RPMI7951 (cell line): ENCODE data around the gene DIP2C. TPM values are rescaled to one million over a fixed set of nuclear protein-coding genes. Genes with fewer than 3 reads are reported as not detected.
"Not testable (repeated sequence)": the region's sequence is repeated elsewhere in the genome, so short reads cannot be mapped to it uniquely, and the experiment has no call there.

Source experiments
- DNase-seq: peaks from one replicate; pipeline ENCODE4 v3.0.0-alpha.2; 2012; ENCODE audit warnings: low read depth
- total RNA-seq: library from RNA; depleted of rRNA; stranded (reverse); fragments of >200 nt; shearing (Covaris generic); gene quantifications from 2 replicates; pipeline ENCODE4 v1.2.3, GENCODE V29; 2014

The DIP2C gene
- total RNA-seq, 1 experiment from 2014 or later: 7.0 TPM

DNA sequence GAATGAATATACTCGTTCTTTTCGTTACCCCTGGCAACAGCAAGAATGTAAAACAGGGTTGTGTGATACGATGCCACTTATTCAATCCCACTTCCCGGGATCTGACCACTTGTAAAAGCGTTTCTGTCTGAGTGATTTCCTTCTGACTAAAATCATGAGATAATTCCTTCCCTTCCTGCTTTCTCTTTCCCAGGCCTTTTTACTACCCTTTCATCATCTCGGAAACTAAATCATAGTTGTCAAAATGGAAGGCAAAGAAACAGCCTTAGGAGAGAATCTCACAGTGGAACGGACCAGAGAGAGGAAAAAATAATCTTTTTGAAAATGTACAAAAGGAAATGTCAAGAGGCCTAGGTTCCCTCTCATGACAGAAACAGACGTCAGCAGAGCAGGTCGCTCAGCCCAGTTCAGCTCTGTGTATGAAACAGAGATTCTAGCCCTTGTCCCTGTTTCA is 29.8 kb downstream of the DIP2C start:
- DNase-seq: peak; percentile 66

DNA sequence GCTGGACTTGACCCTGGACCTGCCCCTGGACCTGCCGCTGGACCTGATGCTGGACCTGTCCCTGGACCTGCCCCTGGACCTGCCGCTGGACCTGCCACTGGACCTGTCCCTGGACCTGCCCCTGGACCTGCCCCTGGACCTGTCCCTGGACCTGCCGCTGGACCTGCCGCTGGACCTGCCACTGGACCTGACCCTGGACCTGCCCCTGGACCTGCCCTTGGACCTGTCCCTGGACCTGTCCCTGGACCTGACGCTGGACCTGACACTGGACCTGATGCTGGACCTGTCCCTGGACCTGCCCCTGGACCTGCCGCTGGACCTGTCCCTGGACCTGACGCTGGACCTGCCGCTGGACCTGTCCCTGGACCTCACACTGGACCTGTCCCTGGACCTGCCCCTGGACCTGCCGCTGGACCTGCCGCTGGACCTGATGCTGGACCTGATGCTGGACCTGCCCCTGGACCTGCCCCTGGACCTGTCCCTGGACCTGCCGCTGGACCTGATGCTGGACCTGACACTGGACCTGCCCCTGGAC is 31.6 kb downstream of the DIP2C start:
- DNase-seq: not testable (repeated sequence)

DNA sequence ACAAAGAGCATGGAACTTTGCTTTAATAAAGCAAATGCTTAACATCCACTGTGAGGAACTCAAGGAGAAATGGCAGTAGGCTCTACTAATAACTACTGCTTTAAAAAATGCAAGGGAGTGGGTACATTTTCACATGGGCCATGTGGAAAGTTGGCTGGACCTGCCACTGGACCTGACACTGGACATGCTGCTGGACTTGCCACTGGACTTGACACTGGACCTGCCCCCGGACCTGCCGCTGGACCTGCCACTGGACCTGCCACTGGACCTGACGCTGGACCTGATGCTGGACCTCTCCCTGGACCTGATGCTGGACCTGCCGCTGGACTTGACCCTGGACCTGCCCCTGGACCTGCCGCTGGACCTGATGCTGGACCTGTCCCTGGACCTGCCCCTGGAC is 32.6 kb downstream of the DIP2C start:
- DNase-seq: no peak

DNA sequence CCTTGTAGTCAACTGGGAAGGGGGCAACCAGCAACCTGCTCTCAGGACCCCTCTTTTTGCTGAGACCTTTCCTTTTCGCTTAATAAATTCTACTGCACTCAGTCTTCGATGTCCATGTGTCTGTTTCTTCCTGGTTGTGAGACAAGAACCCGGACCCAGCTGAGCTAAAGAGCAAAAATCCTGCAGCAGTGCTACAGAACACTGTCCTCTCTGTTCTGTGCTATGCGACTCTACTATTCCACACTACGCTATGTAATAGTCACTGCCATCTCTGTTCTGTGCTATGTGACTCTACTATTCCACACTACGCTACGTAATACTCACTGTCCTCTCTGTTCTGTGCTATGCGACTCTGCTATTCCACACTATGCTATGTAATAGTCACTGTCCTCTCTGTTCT is 34.3 kb downstream of the DIP2C start:
- no peak for DNase-seq

DNA sequence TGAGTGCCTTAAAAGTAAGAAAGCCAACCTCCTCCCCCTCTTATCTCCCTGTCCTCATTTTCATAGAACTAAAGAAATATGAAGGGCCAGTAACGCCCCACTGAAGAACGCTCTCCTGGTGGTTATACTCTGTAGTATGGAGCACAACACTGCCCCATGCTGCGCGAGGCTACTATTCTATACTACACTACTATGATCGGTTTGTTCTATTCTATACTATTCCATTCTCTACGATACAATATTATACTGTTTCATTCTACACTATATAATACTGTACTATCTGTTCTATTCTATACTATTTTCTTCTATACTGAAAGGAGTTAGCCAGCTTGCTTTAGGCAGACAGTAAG is 34.8 kb downstream of the DIP2C start:
- DNase-seq: no peak

DNA sequence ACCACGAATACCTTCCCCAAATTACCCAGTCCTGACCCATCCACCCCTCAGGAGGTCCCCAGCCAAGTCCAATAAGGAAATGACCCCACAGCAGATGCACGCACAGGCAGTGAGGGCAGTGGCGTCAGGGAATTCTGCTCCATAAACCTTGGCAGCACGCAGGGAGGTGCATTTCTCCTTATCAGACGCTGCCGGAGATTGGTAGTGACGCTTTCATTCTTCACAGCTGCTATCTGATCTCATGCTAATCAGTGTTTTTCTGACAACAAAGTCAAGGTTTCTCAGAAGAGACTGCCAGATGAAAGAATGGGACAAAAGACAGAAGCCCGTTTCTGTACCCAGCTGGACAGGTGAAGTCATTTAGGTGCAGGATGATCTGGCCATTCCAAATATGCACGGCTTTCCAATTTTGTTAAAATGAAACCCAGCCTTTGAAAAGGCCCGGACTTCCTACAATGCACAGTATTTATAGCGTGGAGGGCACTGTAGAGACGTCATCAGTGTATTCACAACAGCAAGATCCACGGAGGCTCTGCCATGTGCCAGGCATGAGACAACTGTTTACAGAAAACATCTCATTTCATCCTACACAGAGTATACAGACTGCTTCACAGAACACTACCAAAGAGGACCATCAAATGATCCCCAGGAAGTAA is 35.3 kb downstream of the DIP2C start:
- no peak for DNase-seq

DNA sequence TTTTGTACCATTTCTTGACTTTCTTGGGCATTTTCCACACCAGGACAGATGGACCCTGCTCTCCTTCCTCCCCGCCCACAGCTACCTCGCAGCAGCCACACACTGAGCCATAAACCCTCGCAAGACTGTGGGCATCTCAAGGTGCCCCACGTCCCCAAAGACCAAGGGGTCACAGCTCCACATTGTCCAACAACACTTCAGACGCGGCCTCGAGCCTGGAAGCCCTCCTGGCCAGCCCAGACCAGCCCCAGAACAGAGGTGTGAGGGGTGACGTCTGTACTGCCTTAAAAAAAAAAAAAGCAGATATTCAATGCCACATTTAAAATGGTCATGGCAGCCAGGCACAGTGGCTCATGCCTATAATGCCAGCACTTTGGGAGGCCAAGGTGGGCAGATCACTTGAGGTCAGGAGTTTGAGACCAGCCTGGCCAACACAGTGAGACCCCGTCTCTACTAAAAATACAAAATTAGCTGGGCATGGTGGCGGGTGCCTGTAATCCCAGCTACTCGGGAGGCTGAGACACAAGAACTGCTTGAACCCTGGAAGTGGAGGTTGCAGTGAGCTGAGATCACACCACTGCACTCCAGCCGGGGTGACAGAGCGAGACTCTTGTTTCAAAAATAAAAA is 36.5 kb downstream of the DIP2C start:
- not testable (repeated sequence) for DNase-seq

DNA sequence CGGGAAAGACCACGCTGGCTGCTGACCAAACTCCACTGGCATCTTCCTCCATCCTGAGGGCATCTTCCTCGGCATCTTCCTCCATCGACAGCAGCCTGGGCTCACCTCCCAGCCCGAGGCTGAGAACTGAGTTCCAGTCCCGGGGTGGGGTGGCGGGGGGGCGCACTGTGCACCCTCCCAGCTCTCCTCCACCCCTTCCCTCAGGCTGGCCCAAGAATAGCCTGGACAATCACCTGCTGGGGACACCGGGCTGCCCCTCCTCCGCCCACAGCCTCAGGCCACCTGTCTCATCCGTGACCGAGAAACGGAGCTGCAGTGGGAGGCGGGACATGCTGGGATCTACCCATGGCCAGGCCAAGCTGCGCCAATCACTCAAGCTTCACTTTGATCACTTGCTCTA is 37.2 kb downstream of the DIP2C start:
- no peak for DNase-seq

DNA sequence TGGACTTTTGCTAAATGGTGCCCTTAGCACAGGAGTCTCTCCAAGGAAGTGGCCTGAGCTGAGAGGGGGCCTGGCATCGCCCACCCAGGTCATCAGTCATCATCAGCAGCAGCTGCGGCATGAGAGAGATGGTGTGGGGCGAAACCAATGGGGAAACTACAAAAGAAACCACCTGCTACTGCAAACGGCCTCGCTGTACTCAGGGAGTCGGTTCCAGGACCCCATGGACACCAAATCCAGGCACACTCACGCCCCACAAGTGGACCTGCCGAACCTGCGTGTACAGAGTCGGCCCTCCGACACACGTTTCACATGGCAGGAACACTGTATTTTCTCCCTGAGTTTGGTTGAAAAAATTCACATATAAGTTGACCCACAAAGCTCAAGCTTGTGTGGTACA is 37.8 kb downstream of the DIP2C start:
- DNase-seq: no peak

DNA sequence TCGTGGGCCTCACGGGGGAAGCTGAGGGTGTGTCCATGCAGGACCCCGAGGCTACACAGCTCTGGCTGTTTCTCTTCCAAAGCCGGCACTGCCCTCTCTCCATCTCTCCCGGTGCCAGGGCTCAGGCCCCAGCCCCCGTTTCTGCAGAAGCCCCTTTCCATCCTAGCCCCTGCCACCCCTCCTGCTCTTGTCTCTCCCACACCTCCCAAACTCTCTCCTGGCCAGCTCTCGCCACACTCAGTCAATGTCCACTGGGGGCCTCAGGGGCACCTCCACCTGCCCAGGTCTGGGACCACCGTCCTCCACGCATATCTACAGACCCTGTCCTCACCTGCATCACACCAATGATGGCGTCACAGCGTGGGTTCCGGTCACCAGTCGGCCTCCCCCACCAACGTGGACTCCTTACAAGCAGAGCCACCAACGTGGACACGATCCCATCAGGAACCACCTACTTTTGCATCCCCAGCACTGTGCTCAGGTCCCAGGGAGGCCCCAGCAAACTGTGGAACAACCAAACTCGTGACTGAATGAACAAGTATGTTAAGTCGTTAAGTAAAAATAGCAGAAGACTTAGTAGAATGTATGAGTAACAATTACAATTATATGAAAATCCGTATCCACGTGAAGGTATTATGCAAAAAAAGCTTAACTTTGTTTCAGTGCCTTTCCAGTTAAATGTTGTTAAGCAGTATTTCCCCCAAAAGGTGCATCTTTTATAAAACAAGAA is 38.4 kb downstream of the DIP2C start:
- no peak for DNase-seq

DNA sequence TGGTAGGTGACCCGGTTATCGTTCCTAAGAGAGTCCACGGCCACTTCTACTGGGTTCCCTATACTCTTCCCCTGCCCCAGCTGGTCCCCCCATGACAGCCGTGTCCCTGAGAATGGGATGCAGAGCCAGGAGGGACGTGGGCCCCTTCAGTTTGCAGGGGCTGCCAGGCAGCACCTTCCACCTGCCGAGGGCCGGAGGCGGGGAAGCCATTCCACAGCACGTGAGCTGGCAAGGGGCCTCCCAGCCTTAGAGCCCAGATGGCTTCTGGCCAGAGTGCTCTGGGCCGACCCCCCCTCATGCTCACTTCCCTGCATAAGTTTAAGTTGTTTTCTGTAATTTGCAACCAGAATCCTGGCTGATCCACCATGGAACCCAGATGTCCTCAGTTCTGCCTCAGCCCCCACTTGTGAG is 39.0 kb downstream of the DIP2C start:
- no peak for DNase-seq

DNA sequence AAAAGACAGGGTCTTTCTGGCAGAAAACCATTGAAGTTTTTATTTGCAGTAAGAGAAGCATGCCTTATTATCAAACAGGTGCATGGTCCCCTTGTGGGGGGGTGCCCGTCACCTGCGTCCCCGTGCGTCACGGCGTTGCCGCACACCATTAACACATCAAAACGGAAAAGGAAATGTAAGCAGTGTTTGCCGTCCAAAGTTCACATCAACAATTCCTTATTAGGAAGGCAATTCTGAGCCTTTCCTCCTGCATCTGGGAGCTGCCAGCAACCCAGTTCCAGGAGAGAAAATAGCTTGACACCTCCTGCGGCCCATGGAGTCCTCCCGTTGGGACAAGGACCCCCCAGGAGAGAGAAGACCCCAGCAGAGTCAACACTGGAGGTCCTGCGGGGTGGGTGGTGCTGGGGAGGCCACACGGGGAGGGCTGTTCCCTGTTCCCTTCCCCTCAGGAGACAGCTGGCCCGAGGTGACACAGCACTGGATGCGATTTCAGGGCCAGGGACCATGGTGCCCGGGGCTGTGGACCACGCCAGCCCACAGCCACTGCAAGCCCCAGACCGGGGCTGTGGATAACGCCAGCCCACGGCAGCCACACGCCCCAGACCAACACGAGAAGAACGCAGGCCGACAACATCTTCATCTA is 39.5 kb downstream of the DIP2C start:
- DNase-seq: no peak

DNA sequence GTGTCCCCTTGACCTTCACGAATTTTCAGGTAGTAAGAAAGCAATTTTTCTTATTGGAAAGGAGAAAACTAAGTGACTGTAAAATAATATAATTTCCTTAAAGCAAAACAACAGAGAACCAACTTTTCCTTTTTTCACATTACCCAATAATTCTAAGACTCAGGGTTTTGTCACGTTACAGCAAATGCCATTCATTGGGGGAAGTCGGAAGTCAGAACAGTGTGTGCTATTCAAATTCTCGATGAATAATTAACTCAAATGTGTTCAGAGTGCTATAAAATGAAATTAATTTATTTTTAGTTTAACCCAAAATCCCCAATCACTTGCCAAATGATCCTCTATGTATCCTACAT is 40.0 kb downstream of the DIP2C start:
- no peak for DNase-seq

DNA sequence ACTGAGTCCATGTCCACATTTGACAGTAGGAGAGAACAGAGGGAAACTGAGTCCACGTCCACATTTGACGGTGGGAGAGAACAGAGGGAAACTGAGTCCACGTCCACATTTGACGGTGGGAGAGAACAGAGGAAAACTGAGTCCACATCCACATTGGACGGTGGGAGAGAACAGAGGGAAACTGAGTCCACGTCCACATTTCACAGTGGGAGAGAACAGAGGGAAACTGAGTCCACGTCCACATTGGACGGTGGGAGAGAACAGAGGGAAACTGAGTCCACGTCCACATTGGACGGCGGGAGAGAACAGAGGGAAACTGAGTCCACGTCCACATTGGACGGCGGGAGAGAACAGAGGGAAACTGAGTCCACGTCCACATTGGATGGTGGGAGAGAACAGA is 42.4 kb downstream of the DIP2C start:
- not testable (repeated sequence) for DNase-seq

DNA sequence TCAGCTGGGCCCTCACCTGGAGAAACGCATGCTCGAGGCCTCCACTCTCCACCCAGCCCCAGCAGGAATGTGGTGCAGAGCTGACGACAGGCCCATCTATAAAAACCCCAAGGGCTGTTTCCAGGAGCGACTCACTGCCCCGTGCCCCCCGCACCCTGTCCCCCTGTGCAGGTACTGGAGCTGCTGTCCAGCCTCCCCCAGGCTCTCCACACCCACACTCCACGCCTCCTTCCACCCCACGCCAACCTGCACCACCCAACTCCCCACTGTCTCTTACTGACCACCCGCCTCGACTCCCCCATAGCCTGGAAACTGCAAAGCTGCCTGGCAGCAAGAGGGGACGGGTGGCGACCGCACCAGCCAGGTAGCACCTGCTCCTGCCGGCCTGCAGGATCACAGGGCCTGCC is 43.3 kb downstream of the DIP2C start:
- no peak for DNase-seq

DNA sequence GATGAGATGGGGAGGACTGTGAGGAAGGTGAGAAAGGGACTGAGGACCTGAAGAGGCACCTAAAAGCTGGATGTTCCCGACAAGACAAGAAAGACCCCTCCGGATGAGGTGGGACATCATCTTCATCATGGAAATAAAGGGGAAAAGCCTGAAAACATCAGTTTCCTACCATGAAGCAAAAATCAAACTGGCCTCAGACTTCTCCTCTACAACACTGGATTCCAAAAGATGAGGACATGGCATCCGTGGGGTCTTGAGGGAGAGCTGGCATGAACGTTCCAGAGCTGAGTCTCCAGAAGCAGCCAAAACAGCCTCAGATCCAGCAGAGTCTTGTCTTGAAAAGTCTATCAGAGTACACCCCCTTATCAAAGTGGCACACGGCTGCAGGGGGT is 44.5 kb downstream of the DIP2C start:
- DNase-seq: no peak

DNA sequence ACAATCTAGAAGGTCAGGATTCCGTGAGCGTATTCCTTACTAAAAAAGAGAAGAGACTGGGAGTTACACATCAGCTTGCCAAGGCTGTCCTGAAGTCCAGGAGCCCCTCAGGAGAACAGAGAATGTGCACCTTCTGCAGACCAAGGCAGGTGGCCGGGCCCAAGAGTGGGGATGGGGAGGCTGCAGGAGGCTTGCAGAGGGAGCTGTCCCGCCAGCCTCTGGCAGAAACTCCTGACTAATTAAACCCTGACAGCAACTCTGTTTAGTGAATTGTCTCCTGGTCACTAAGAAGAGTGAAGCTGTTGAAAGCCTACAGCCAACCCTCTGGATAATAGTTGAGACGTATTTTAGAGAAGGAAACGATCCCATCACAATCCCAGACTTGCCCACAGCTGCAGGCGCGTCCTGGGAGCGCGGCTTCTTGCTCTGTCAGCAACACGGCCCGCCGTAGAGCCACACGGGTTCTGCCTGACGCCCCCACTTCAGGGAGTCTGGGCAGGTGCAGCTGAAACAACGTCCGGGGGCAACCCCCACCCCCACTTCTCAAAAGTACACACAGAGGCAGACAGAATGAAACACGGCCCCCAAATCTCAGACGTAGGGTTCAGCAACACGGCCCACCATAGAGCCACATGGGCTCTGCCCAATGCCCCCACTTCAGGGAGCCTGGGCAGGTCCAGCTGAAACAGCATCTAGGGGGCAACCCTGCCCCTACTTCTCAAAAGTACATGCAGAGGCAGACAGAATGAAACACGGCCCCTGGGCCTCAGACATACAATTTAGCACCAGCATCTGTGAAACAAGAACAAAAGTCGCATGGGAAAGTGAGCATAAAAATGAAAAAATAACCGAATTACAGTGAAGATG is 45.2 kb downstream of the DIP2C start:
- no peak for DNase-seq

DNA sequence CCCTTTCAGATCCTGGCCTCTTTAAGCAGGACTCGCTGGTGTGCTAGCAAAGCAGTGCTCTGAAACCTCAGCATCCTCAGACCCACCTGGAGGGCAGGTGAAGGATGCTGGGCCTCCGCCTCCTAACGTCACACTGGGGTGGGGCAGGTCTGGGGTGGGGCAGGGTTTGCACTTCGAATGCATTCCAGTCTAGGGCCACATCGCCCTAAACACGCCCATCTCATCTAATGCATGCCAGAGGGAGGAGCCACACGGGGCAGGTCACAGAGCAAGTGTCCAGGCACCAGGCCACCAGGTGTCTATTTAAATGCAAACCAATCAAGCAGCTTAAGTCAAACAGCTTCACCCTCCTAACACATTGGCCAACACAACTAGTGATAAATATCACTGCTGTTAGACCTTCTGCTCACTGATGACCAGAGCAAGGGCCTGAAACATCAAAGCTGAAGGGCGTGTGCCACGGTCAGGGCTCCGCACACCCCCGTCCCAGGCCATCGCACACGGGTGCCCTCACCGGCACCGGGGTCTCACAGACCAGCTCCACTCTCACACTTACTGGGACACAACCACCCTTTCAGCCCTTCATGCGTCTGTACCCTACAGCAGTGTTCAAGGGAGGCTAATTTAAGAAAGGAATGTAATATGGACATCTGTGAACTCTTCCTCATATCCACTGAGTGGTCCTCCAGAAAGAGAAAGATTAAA is 47.1 kb downstream of the DIP2C start:
- no peak for DNase-seq

DNA sequence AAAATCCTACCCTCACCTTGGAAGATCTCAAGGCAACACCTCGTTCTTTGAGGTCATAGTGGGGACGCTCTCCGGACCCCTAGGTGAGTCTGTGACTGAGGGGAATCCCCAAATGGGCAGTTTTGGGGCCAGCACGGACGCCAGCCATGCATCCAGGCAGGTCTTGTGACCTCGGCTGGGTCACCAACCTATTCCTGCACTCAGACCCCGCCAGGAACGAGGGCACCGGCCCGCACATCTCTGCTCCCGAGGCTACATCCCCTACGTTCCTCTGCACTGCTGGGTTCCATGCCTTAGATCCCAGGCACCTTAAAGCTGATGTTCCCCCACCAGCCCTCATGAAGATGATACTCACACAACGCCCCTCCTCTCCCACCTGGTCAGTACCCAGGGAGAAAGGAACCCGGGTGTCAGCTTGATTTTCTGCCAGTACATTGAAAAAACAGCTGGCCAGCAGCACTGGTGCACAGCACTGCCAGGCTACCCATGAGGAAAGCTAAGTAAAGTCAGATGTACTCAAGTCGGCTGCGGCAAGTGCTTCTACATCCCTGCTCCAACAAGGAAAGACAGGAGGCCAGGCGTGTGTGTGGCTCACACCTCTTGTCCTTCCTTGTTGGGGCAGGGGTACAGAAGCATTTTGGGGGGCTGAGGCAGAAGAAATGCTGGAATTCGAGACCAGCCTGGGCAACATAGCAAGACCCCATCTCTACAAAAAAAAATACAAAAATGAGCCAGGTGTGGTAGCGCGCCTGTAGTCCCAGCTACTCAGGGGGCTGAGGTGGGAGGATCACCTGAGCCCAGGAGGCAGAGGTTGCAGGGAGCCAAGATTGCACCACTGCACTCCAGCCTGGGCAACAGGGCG is 48.1 kb downstream of the DIP2C start:
- no peak for DNase-seq

DNA sequence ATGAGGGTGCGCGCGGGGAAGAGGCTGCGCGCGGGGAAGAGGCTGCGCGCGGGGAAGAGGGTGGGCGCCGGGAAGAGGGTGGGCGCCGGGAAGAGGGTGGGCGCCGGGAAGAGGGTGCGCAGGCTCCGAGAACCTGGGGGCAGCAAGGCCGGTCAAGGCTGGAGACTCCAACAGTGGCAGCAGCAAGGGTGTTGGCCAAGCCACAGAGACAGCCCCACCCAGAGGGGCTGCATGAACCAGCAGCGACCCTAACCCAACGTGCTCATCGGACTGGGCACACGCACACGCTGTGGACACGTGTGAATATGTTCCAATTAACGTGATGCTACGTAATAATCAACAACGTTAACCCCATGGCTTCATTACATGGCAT is 48.8 kb downstream of the DIP2C start:
- DNase-seq: no peak
